Measurements from ENCODE around the gene CTXND2. TPM values are rescaled to one million over a fixed set of nuclear protein-coding genes. Genes with fewer than 3 reads are reported as not detected.
A peak's percentile ranks its signal among the peaks of the same experiment; 100 is the strongest.

Gene CTXND2
- total and polyA plus RNA-seq, 9 of the 15 experiments (the other 6 are each of a cell fraction or from before 2014, with no cell fraction given): not detected

GRCh38 chr1:150905301-150905700 is 18.4 kb downstream of the CTXND2 start:
- Histone ChIP-seq H3K27ac (ENCODE audit: extremely low read depth, low read depth, low read length) (no peak overlapping the region), H3K27me3 (ENCODE audit: control insufficient read depth in 2 of 2, insufficient read depth in 2 of 2, low read length in 2 of 2) (no peaks in the 10 kb centered on the region), H3K79me2 (ENCODE audit: control insufficient read depth, insufficient read depth, low read length) (no peaks in the 10 kb centered on the region), H3K4me2 (ENCODE audit: insufficient read depth, low read length) (no peak overlapping the region), H4K20me1 (replicated peaks; ENCODE audit: control insufficient read depth, insufficient read depth, low read length) (no peaks in the 10 kb centered on the region), H3K36me3 (ENCODE audit: control insufficient read depth, insufficient read depth, low read length) (no peaks in the 10 kb centered on the region), H3K4me3 (no peak overlapping the region), H3K9me1 (ENCODE audit: control insufficient read depth, insufficient read depth, low read length) (no peaks in the 10 kb centered on the region), H2AFZ (ENCODE audit: low read depth, low read length) (no peak overlapping the region), H3K9me3 (replicated peaks; ENCODE audit: control insufficient read depth, insufficient read depth, low read depth, low read length) (no peaks in the 10 kb centered on the region), H3K4me1 (replicated peaks in 1 of 2; ENCODE audit: control insufficient read depth in 2 of 2, insufficient read depth in 2 of 2, low read length in 2 of 2) (0 out of 5 replicates have a peak, but pooled peaks cover 0 to 2% of the 10 kb centered on the region in 2 experiments), H3K9ac (ENCODE audit: insufficient read depth in 1 of 2, low read depth in 2 of 2, low read length in 2 of 2) (no peak overlapping the region)
- CTCF ChIA-PET (ENCODE audit: low intra/inter-chr PET ratio): no interaction called here
- no TSS peak for BruUV-seq (replicated peaks)
- no peak for ATAC-seq
- intact Hi-C loops (cut with micrococcal nuclease): no loop called here
- TF ChIP-seq SAFB2 (IDR thresholded peaks at IDR 0.05; ENCODE audit: borderline replicate concordance, low read depth, low read length, severe bottlenecking) (no peak), ZNF324 (CRISPR knock-in tag; IDR thresholded peaks at IDR 0.05) (no peak)
- in situ Hi-C loops (cut with MboI): no loop called here
- DNase-seq (ENCODE audit: extremely low read depth in 1 of 4, low spot score in 3 of 4): no peak
- POLR2A ChIA-PET: interaction anchor here (0.6 kb wide), 1 partner anchor 22 kb away, joined by 3 read pairs; no protein-coding TSS in a partner anchor
- 50% methylated on average over 6 of the region's 6 CpGs for WGBS (ENCODE audit: insufficient coverage, low coverage, missing lambda C conversion rate)
- FAIRE-seq: no peak

- H2AFZ ChIP-seq (ENCODE audit: low read depth, low read length): peak overlapping the region; percentile 89
- no peaks in the 10 kb centered on the region for H3K36me3 ChIP-seq (ENCODE audit: control insufficient read depth, insufficient read depth, low read length)
- 63% methylated on average over 1 of the region's 1 CpG for WGBS (ENCODE audit: insufficient coverage, low coverage, missing lambda C conversion rate)
- CTCF ChIA-PET (ENCODE audit: low intra/inter-chr PET ratio): no interaction called here
- BruUV-seq (replicated peaks): no TSS peak
- POLR2A ChIA-PET: no interaction called here
- no peaks in the 10 kb centered on the region for H3K79me2 ChIP-seq (ENCODE audit: control insufficient read depth, insufficient read depth, low read length)
- 0 out of 5 replicates have a peak, but pooled peaks cover 0 to 2% of the 10 kb centered on the region in 2 experiments for H3K4me1 ChIP-seq (replicated peaks in 1 of 2; ENCODE audit: control insufficient read depth in 2 of 2, insufficient read depth in 2 of 2, low read length in 2 of 2)
- H3K27me3 ChIP-seq (ENCODE audit: control insufficient read depth in 2 of 2, insufficient read depth in 2 of 2, low read length in 2 of 2): no peaks in the 10 kb centered on the region
- no peaks in the 10 kb centered on the region for H3K9me3 ChIP-seq (replicated peaks; ENCODE audit: control insufficient read depth, insufficient read depth, low read depth, low read length)
- H3K9me1 ChIP-seq (ENCODE audit: control insufficient read depth, insufficient read depth, low read length): no peaks in the 10 kb centered on the region
- no peaks in the 10 kb centered on the region for H4K20me1 ChIP-seq (replicated peaks; ENCODE audit: control insufficient read depth, insufficient read depth, low read length)
- H3K4me3 ChIP-seq: no peak overlapping the region
- in situ Hi-C loops (cut with MboI): no loop called here
- no peak overlapping the region for H3K27ac ChIP-seq (ENCODE audit: extremely low read depth, low read depth, low read length)
- TF ChIP-seq NFATC3 (IDR thresholded peaks at IDR 0.05) (no peak), BRCA1 (IDR thresholded peaks at IDR 0.05) (no peak), BRCA1 (CRISPR knock-in tag; IDR thresholded peaks at IDR 0.05) (no peak), SMC3 (conservative IDR thresholded peaks at IDR 0.05; ENCODE audit: insufficient read depth, low read depth, low read length) (no peak), ZFP36 (IDR thresholded peaks at IDR 0.05; ENCODE audit: low read depth, low read length, partially characterized antibody) (no peak), FIP1L1 (IDR thresholded peaks at IDR 0.05; ENCODE audit: low read depth, low read length, poor library complexity, severe bottlenecking) (no peak), ID3 (CRISPR knock-in tag; IDR thresholded peaks at IDR 0.05) (no peak), ID3 (tag; IDR thresholded peaks at IDR 0.05) (no peak), BRF1 (IDR thresholded peaks at IDR 0.05; ENCODE audit: borderline replicate concordance, extremely low read depth, insufficient read length) (no peak), ATF1 (CRISPR knock-in tag; IDR thresholded peaks at IDR 0.05) (no peak), ATF1 (tag; IDR thresholded peaks at IDR 0.05) (no peak), ZNF639 (CRISPR knock-in tag; conservative IDR thresholded peaks at IDR 0.05 in 1 of 2, IDR thresholded peaks at IDR 0.05 in 1 of 2) (no peak), SMARCA4 (IDR thresholded peaks at IDR 0.05) (no peak)
- ATAC-seq (no peak), DNase-seq (ENCODE audit: extremely low read depth in 1 of 4, low spot score in 3 of 4) (no peak), FAIRE-seq (no peak)
- H3K4me2 ChIP-seq (ENCODE audit: insufficient read depth, low read length): no peak overlapping the region
- intact Hi-C loops (cut with micrococcal nuclease): no loop called here
- H3K9ac ChIP-seq (ENCODE audit: insufficient read depth in 1 of 2, low read depth in 2 of 2, low read length in 2 of 2): no peak overlapping the region
Measured at GRCh38 chr1:150906329-150906728, 19.4 kb downstream of the CTXND2 start.
